GM18909 (cell line): ENCODE measurements around the gene CNDP2.

Experiments used
- ATAC-seq: cut with Tn5 transposase; IDR thresholded peaks from one replicate; pipeline ENCODE4 v1.9.1; 2021; ENCODE audit warnings: mild to moderate bottlenecking; ENCODE audit not compliant: unreplicated experiment, poor library complexity

Gene CNDP2

GRCh38 chr18:74495581-74496507, at the start of gene CNDP2:
Gene CNDP2, plus strand, starts transcription at chr18:74496363. Its CDS starts 3,611 bp downstream, at chr18:74499974.
- ATAC-seq, result peak; percentile 79

- ATAC-seq, result no peak
Observed at GRCh38 chr18:74446631-74447403, 49.3 kb upstream of the CNDP2 start.

GRCh38 chr18:74447404-74448152, 48.6 kb upstream of the CNDP2 start:
- no peak for ATAC-seq

- ATAC-seq, result no peak
Observed at GRCh38 chr18:74450626-74451025, 45.5 kb upstream of the CNDP2 start.

GRCh38 chr18:74451148-74451547, 45.0 kb upstream of the CNDP2 start:
- no peak for ATAC-seq

- ATAC-seq, result no peak
Observed at GRCh38 chr18:74453016-74453566, 43.1 kb upstream of the CNDP2 start.

GRCh38 chr18:74453642-74454198, 42.4 kb upstream of the CNDP2 start:
- ATAC-seq, result no peak

- no peak for ATAC-seq
Observed at GRCh38 chr18:74454279-74454751, 41.8 kb upstream of the CNDP2 start.

GRCh38 chr18:74455386-74455785, 40.8 kb upstream of the CNDP2 start:
- no peak for ATAC-seq

- no peak for ATAC-seq
Observed at GRCh38 chr18:74456017-74456348, 40.2 kb upstream of the CNDP2 start.

GRCh38 chr18:74456349-74457042, 39.7 kb upstream of the CNDP2 start:
- no peak for ATAC-seq

GRCh38 chr18:74457043-74457724, 39.0 kb upstream of the CNDP2 start, which contains the start of gene DIPK1C:
Gene DIPK1C, minus strand, starts transcription at chr18:74457308. Its CDS starts 49 bp downstream, at chr18:74457259.
- no peak for ATAC-seq

- no peak for ATAC-seq
Observed at GRCh38 chr18:74457725-74458421, 38.3 kb upstream of the CNDP2 start.

GRCh38 chr18:74459889-74460288, 36.3 kb upstream of the CNDP2 start:
- no peak for ATAC-seq

- no peak for ATAC-seq
Observed at GRCh38 chr18:74460825-74461224, 35.3 kb upstream of the CNDP2 start.

GRCh38 chr18:74463254-74463653, 32.9 kb upstream of the CNDP2 start:
- no peak for ATAC-seq

GRCh38 chr18:74463983-74464382, 32.2 kb upstream of the CNDP2 start:
- ATAC-seq, result no peak

- no peak for ATAC-seq
Observed at GRCh38 chr18:74465775-74466174, 30.4 kb upstream of the CNDP2 start.
